HepG2 (cell line): ENCODE results near the gene PMPCB. TPM values are rescaled to one million over a fixed set of nuclear protein-coding genes. Genes with fewer than 3 reads are reported as not detected.
A peak's percentile ranks its signal among the peaks of the same experiment; 100 is the strongest.

Source experiments
- CEBPG ChIP-seq: IDR thresholded peaks from 2 replicates; pipeline ENCODE4 v1.6.1; 2016
- CEBPZ ChIP-seq: IDR thresholded peaks from 2 replicates; pipeline ENCODE4 v1.6.1; 2012; ENCODE audit warnings: low read length, improper control_type of control experiment
- FOXJ3 ChIP-seq: sonication (generic); formaldehyde crosslinking; IDR thresholded peaks from 2 replicates; pipeline ENCODE4 v1.4.0; 2020; ENCODE audit warnings: missing genetic modification reagents, mild to moderate bottlenecking, borderline replicate concordance
- HMG20B ChIP-seq: conservative IDR thresholded peaks from 2 replicates; pipeline ENCODE4 v1.6.1; 2016; ENCODE audit warnings: missing genetic modification reagents, missing compliant biosample characterization
- JUNB ChIP-seq: sonication (generic); formaldehyde crosslinking; IDR thresholded peaks from 2 replicates; pipeline ENCODE4 v1.8.0; 2022; ENCODE audit warnings: missing genetic modification reagents, mild to moderate bottlenecking, borderline replicate concordance
- MED1 ChIP-seq: sonication (generic); formaldehyde crosslinking; IDR thresholded peaks from 2 replicates; pipeline ENCODE4 v1.4.0; 2020; ENCODE audit warnings: missing genetic modification reagents
- TCF7L2 ChIP-seq: IDR thresholded peaks from 2 replicates; pipeline ENCODE4 v1.6.1; 2011; ENCODE audit warnings: mild to moderate bottlenecking, low read depth, low read length, moderate library complexity
- THRA ChIP-seq: sonication (generic); formaldehyde crosslinking; IDR thresholded peaks from 2 replicates; pipeline ENCODE4 v1.4.0; 2020; ENCODE audit warnings: missing genetic modification reagents, borderline replicate concordance
- ZBTB49 ChIP-seq: sonication (generic); formaldehyde crosslinking; IDR thresholded peaks from 2 replicates; pipeline ENCODE4 v1.4.0; 2020; ENCODE audit warnings: missing genetic modification reagents, borderline replicate concordance
- ZFP1 ChIP-seq: IDR thresholded peaks from 2 replicates; pipeline ENCODE4 v1.6.1; 2016
- ZKSCAN8 ChIP-seq: IDR thresholded peaks from 2 replicates; pipeline ENCODE4 v1.6.1; 2016; ENCODE audit warnings: borderline replicate concordance, missing genetic modification reagents, missing compliant biosample characterization
- ZNF121 ChIP-seq: sonication (generic); formaldehyde crosslinking; IDR thresholded peaks from 2 replicates; pipeline ENCODE4 v1.5.0; 2020; ENCODE audit warnings: mild to moderate bottlenecking, missing genetic modification reagents
- ZNF142 ChIP-seq: sonication (generic); formaldehyde crosslinking; IDR thresholded peaks from 2 replicates; pipeline ENCODE4 v1.4.0; 2020; ENCODE audit warnings: missing genetic modification reagents
- ZNF207 ChIP-seq: fragments of 450-650 bp; IDR thresholded peaks from 2 replicates; pipeline ENCODE4 v1.6.1; 2016; ENCODE audit warnings: antibody characterized with exemption, borderline replicate concordance
- ZNF460 ChIP-seq: sonication (generic); formaldehyde crosslinking; IDR thresholded peaks from 2 replicates; pipeline ENCODE4 v1.5.1; 2020; ENCODE audit warnings: missing genetic modification reagents, mild to moderate bottlenecking, borderline replicate concordance
- ZNF879 ChIP-seq: sonication (generic); formaldehyde crosslinking; IDR thresholded peaks from 2 replicates; pipeline ENCODE4 v1.8.1; 2023; ENCODE audit warnings: missing genetic modification reagents
- ZNF891 ChIP-seq: sonication (generic); formaldehyde crosslinking; IDR thresholded peaks from 2 replicates; pipeline ENCODE4 v1.5.0; 2020; ENCODE audit warnings: mild to moderate bottlenecking, missing genetic modification reagents
- polyA plus RNA-seq, 8 experiments: library from polyadenylated mRNA; depleted of rRNA in 3 of 8; stranded (reverse) in 7 of 8; unstranded in 1 of 8; fragments of >200 nt; fragmentation: Illumina TruSeq in 4 of 8; extraction: Trizol in 4 of 8; gene quantifications; 2 replicates each; pipeline versions ENCODE4 v1.2.1 to v1.2.3, GENCODE V29; 2011 to 2016; ENCODE audit warnings: low read depth in 4 of 8, missing spikeins in 1 of 8, mixed read lengths in 1 of 8; ENCODE audit not compliant: insufficient read depth in 1 of 8
- total RNA-seq, 5 experiments: library from RNA; depleted of rRNA; stranded (reverse); fragments of >200 nt; fragmentation: Illumina TruSeq; extraction: Trizol; gene quantifications; 2 replicates each; pipeline ENCODE4 v1.2.3, GENCODE V29; 2016; ENCODE audit warnings: low read depth in 1 of 5

PMPCB gene
- total and polyA plus RNA-seq, 2 of the 13 experiments (the other 11 are each of a cell fraction or from before 2014, with no cell fraction given): 80.8 to 124 TPM

GRCh38 chr7:103344453-103345149, 47.4 kb downstream of the PMPCB start, which contains the start of gene DNAJC2 (continued):
- peak; percentile 70; the same call in 1 of the 2 replicates for TF ChIP-seq THRA (CRISPR knock-in tag)
- peak; percentile 81; the same call in 1 of the 2 replicates for TF ChIP-seq ZNF891
- no peak for TF ChIP-seq TCF7L2
- no peak for TF ChIP-seq ZFP1 (CRISPR knock-in tag)
- no peak for TF ChIP-seq JUNB (CRISPR knock-in tag)
- TF ChIP-seq CEBPG (CRISPR knock-in tag): peak; percentile 56
- TF ChIP-seq ZNF879 (CRISPR knock-in tag): no peak
- TF ChIP-seq ZBTB49 (CRISPR knock-in tag): peak; percentile 80; the same call in 1 of the 2 replicates
- no peak; the same call in 1 of the 2 replicates for TF ChIP-seq FOXJ3
- TF ChIP-seq ZNF121 (CRISPR knock-in tag): no peak
- TF ChIP-seq ZKSCAN8 (CRISPR knock-in tag): peak; percentile 40; the same call in 1 of the 2 replicates
- no peak for TF ChIP-seq ZNF207
- TF ChIP-seq CEBPZ: no peak
- 0 out of 2 replicates have a peak, but pooled peaks have one; percentile 59 for TF ChIP-seq ZNF142 (CRISPR knock-in tag)
- no peak; the same call in 1 of the 2 replicates for TF ChIP-seq HMG20B (CRISPR knock-in tag)
- TF ChIP-seq MED1 (CRISPR knock-in tag): peak; percentile 81; the same call in 1 of the 2 replicates
- TF ChIP-seq ZNF460 (CRISPR knock-in tag): no peak; the same call in 1 of the 2 replicates
